ENCODE data around the gene AMER3.

AMER3 gene

DNA sequence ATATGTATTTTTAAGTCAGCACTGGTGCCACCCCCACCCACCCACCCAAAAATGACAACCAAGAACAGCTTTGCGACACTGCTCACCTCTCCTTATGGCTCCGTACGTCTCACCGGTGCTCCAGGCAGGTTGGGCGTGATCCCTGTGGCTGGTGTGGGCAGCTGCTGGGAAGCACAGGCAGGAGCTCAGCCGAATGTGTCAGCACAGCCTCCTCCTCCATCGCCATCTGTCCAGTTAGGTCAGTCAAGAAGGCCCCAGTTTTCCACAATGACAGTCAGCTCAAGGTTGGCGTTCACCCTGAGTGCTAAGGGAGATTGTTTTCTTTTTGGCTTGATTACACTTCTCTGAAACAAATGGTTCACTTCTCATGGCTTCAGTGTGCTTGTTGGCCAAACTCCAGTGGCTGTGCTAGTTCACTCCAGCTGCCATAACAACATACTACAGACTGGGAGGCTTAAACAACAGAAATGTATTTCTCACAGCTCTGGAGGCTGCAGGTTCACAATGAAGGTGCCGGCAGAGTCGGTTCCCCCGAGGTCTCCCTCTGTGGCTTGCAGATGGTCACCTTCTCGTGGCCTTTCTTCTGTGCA, 30.2 kb downstream of the AMER3 start:
- DNase-seq = no peak

DNA sequence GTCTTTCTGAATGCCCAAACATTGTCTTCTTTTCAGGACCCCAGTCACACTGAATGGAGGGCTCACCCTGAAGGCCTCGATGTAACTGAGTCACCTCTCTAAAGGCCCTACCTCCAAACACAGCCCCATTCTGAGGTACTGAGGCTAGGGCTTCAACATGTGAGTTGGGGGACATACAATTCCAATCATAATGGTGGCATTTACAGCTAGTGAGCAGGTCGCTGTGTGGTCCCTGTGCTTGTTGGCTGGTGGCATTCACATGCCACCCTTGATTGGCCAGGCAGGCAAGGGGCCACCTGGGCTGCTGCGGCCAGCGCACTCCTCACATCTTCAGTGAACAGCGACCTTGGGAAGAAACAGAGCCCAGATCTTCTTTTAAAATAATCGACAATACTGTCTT, 30.7 kb downstream of the AMER3 start:
- DNase-seq = no peak

DNA sequence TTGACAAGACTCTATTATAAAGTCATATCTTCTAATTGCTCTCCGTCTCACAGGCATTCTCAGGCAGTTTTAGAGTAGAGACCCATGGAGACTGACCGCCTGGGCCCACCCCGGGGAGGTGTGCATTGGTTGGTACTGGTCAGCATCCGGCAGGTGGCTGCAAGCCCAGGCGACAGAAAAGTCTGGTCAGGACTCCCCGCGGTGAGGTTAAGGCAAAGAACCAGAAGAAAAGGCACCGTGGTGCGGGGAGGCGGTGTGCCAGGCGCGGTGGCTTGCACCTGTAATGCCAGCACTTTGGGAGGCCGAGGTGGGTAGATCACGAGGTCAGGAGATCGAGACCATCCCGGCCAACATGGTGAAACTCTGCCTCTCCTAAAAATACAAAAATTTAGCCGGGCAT, 32.5 kb downstream of the AMER3 start:
- no peak for DNase-seq

DNA sequence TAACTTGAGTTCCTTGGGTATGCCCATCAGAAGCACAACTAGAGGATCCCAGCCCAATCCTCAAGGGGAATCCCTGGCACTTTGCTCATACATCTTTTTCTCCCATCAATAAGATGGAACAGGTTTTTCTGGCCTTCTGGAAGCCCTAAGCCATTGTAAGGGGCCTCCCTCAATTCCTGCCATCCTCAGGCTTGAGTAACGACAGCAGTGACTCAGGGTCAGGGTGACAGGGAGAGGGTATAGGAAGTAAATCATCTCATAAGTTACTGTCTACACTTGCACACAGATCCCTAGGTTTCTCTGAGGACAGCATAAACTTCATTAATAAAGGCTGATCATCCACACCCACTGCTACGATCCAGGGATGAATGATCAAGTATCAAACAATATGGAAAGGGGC, 35.0 kb downstream of the AMER3 start:
- DNase-seq = no peak

DNA sequence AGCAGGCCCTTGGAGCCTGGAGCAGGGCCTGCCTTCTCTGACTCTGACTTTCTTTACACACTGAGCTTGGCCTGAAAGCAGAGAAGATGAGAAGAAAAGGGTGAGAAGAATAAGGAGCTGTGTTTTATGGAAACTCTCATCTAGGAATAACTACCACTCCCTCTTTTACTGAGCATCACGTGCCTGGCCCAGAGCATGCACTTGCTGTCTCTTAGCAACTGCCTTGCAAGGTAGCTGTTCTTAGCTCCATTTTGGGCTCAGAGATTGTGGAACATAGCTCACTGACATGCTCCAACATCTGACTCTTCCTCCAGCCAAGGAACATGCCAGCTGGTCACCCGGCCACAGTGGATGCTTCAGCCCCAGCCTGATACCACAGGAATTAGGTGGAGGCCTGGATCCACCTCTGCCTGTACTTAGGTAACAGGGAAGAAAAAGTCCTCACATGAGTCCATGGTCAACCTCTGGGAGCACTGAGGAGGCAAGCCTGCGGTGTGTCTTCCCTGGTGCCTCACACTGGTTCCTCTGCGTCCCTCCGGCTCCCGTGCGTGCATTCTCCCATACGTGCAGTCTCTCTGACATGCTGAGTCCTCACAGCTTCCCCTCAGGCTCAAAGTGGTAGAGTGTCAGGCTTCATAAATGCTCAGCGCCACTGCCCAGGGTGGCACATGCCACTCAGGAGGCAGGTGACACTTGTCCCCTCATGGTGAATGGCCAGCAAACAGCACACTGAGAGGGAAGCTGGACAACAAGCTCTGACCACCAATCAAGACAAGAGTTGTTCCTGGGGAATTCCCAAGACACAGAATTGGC, 35.7 kb downstream of the AMER3 start:
- no peak for DNase-seq

DNA sequence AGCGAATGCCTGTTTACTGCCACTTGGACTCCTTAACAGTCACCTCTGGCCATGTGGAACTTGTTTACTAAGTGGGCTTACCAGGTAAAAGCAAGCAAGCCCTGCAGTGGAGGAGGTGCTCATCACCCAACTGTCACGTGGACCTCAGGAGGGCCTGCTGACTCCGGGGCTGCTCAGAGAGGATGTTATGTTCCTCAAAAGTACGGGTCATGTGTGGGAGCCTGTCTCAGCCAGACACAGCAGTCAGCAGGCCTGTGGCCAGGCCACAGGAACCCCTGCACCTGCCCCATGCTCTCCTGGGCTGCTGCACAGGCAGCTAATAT, 36.2 kb downstream of the AMER3 start:
- no peak for DNase-seq

DNA sequence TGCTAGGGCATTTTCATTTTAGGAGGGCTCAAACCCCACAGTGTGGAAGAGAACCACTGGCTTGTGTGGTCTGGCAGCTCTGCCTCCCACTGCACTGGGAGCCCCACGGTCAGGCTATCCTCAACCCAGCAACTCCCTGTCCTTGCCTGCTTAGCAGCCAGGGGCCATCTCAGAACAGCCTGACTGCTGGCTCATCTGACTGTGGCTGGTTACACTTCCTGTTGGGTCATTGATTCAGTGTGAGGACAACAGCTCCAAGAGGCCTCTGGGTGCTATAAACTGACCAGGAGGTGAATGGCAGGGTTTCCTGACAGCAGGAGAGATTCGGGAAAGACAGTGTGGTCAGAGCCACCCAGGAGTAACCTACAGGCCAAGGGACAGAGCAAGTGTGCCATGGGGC, 40.1 kb downstream of the AMER3 start:
- DNase-seq = no peak

DNA sequence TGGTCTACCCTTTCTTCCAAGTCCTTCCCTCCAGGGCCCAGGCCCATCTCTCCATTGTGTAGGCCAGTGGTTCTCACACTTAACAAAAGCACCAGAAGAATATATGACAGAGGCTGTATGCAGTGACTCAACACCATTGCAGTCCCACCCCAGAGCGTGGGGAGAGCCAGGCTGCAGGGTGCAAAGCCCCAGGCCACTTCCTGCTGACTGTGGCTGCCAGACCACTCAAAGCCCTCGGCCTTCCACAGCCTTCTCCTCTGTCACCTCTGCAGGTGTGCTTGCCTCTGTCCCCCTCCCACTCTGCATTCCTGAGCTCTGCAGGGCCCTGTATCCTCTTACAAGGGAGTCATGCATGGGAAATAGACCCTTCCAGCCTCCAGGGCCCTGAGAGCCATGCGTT, 41.0 kb downstream of the AMER3 start:
- no peak for DNase-seq

DNA sequence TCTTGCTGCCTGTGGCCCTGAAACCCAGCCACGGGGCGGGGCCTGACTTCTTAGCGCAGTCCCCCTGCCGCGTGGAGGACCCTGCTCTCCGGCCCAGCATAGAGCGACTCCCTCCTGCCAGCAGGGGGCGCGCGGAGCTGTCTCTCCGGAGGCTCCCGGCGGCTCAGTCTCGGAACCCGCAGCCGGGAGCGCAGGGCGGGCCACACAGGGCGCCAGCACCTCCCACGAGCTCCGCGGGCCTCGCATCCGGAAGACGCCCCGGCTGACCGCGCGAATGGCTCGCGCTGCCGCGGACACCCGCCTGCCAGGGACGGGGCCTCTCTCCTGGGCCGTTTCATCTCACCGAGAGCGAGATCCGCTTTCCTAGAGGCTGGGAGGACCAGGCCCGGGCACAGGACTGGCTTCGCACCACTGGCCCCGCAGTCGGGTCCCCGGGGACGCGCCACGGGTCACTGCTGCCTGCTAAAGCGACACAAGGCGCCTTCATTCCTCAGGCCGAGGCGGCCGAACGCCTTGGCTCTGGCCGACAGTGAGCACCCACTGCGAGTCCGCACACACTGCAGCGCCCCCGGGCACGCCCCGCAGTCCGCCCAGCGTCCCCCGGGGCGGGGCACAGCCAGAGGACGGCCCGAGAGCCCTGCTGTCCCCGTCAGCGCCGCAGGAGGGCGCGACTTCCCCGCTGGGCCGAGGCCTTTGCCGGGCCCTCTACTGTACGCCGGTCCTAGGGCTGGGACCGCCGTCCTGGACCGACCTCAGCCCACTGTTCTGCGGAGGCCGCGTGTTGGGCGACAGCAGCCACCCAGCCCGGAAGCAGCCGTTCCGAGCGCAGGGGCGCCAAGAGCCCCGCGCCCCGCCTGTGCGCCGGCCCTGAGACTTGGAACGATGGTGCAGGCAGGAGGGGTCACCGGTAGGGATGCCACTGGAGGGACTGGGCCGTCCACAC, 42.4 kb downstream of the AMER3 start:
- peak; percentile 67 to 90 for DNase-seq

DNA sequence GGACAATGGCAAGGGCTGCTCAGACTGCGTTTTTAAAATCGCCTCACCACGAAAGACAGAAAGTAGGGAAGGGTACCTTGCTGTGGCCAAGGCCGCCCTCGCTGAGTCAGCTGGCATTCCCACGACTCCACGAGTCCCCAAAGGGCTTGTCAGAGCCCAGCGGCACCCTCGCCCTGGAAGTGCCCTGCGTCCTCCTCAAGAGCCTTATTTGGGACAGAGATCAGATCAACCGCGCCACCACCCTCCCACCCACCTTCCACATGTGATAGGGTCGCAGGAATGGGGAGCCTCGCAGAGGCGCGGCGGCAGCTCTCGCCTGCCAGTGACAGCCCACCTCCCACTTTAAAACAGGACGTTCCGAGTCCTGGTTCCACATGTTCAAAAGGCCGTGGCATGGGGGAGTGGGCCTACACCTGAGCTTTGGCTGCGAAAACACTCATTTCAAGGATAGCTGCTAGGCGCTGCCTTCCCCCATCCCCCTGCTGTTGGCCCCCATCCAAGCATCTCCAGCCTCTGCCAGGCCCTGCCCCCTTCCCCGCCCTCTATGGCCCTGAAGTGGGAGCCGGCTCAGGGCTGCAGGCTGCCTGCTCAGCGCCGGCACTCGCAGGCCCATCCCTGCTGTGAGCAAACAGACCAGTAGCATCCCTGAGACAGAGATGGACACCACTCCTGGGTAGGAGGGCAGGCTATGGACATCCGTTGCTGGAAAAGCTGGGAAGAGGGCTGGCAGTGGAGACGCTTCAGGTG, 43.3 kb downstream of the AMER3 start:
- DNase-seq = no peak

DNA sequence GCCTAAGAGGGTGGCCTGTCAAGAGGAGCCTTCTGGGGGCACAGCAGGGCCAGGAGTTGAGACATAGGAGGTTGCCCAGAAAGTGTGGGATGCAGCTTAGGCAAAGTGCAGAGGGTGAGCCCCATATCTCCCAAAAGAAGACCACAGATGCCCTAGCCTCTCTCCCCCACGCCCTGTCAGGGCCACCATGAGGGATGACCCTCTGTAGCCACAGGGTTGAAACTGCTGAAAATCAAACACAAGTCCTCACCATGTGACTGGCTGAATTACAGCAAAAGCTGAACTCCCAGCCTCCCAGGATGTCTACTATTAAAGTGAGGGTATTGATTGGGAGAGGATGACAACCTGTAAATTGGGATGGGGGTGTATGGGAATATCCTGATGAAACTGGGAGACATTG, 44.0 kb downstream of the AMER3 start:
- DNase-seq = no peak

DNA sequence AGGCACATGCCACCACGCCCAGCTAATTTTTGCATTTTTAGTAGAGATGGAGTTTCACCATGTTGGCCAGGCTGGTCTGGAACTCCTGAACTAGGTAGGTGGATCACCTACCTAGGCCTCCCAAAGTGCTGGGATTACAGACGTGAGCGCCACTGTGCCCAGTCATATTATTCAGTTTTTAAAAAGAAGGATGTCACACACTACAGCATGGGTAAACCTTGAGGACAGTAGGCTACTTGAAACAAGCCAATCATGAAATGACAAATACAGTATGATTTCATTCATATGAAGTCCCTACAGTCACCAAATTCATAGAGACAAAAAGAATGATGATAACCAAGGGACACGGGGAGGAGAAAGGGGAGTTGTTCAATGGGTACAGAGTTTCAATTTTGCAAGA, 50.3 kb downstream of the AMER3 start:
- DNase-seq = no peak

DNA sequence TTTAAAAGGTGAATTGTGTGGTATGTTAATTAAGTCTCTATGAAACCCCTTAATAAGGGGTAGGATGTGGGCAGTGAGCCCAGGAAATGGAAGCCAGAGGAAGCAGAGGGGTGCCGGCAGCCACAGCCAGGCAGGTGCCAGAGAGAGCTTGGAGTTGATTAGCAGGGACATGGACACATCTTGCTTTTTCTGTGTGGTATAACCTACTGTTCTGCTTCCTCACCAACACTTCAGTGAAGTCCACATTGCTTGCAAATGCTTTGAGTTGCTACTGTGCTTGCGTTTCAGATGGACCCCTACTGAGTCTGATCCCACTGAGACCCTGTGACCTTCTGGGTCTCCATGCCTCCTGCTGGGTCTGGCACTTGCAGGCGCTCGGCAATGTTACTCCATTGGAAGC, 51.0 kb downstream of the AMER3 start:
- no peak for DNase-seq

DNA sequence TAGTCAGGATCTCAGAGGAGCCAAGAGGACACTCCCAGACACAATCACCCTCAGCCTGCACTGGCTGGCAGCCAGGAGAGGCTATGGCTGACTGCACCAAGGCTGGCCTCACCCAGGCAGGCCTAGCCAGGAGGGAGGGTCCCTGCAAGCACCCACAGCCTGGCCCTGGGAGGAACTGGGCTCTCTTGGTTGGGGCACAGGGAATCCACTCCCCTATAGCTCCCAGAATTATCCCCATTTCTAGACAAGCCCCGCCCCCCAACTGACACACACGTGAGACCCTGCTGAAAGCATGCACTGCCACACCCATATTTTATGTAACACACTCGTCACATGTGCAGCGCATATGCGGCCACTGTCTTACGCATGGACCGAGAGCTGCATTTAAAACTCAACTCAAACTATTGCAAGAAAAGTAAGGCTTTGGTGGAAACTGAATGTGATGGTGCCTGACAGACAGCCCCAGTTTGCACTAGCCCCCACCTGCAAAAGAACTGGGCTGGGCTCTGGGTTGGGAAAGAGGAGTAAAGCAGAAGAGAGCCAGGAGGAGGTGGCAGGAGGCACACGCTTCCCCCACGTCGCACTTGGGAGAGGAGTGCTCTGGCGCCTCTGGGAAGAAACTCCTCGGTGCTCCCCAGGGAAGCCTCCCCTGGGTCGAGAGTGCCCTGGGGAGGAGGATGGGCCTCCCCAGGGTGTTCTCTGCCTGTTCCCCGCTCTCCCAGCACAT, 52.5 kb downstream of the AMER3 start:
- DNase-seq = no peak

DNA sequence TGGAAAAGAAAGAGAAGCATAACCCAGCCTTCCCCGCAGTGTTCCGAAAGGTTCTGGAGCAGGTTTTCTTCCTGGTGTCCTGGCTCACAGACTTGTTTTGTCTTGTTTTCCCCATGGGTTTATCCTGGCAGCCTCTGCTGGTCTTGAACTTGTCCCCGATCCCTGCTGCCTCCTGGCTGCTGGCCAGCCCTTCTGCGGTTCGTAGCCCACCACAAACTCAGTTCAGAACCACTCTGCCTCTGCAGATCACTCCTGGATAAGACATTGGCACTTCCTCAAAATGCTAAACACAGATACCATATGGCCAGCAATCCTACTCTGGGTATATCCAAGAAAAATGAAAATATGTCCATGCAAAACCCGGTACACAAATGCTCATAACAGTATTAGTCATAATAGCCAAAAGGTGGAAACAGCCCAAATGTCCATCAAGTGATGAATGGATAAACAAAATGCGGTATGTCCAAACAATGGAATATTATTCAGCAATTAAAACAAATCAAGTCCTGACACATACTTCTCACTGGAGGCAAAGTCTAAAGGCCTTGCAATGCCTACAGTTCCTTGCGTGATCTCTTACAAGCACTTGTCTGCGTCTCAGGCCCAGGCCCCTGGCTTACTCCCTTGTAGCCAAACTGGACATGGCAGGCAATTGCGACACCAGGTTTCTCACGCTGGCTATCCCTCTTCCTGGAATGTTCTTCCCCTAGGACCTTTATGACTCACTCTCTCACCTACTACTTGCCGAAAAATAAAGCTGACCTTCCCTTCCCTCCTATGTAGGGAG, 53.3 kb downstream of the AMER3 start:
- DNase-seq = no peak

DNA sequence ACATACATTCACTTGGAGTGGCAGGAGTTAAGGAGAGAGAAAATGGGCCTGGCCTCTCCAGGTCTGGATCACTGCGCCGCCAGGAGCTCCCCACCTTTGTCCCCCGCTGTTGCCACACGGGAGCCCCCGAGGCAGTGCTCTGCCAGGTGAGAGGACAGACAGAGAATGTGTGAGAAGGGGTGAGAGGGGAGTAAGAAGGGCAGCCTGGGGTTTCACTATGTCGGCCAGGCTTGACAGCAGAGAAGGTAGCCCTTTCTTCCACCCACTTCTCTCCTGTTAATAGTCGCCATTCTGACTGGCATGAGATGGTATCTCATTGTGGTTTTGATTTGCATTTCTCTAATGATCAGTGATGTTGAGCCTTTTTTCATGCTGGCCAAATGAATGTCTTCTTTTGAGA, 55.1 kb downstream of the AMER3 start:
- no peak for DNase-seq

DNA sequence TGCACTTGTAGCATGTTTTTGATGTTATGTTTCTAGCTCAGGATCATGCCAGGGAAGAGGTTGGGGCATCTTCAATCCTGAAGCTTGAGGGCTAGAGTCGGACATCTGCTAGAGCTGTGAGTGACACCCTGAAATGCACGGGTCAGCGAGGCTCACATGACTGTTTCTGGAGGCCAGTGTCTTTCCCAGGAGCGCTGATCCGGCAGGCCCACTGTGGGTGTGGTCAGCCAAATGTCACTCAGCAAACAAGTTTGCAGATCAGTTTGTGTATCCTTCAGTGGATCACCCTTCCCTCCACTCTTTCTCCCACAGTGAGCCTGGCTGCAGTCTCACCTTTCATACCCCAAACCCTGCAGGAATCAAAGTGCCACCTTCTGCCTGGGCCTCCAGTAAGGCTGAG, 58.4 kb downstream of the AMER3 start:
- DNase-seq = no peak

DNA sequence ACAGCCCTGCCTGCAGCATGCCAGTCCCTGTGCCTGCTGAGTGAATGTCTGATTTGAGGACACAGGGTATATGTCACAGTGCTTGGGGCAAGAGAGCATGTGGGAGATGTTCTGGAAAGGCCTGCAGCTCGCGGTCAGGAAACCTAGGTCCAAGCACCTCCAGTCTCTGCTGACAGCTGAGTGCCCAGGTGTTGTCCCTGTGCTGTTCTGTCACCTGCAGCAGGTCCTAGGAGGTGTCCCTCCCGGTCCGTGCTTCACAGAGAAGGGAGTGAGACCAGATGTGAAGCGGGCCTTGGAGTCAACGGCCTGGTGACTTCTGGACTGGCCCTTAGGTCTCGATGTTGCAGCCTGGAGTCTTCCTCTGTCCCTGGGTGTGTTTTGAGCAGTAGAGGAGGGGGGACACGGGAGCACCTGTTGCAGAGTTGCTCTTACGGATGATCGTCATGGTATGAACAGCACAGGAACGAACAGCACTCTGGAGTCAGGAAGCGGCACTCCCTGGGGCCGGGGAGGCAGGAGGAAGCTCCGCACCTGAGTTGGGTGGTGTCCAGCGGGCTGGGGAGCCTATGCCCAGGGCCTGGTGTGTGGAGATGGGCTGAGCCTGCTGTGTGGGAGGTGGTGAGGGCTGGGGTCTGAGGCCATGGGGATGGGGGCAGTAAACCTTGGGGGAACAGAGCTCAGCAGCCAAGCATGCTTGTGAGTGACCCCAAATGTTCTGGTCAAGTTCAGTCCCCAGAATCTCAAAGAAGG, 59.8 kb downstream of the AMER3 start:
- no peak for DNase-seq
